SK-N-SH (cell line): ENCODE data around the gene IPO11. TPM values are rescaled to one million over a fixed set of nuclear protein-coding genes. Genes with fewer than 3 reads are reported as not detected.

ENCODE experiments used
- CTCF ChIA-PET: fragments of 300-600, 350-600 bp; formaldehyde crosslinking; extraction: SDS; loops from one replicate; lab custom pipeline; 2021; lab: Yijun Ruan, JAX
- POLR2A ChIA-PET: fragments of 350-600 bp; sonication (Branson Sonifier 250); formaldehyde crosslinking; extraction: SDS; loops from one replicate; lab custom pipeline; 2020; ENCODE audit warnings: antibody characterized with exemption, inconsistent platforms; lab: Yijun Ruan, JAX
- DNase-seq: peaks from one replicate; pipeline ENCODE4 v3.0.0; 2012
- H2AFZ ChIP-seq: fragments of 200-600 bp; sonication (generic); 2 replicates; pipeline ENCODE4 v1.8.1; 2016; ENCODE audit warnings: antibody characterized with exemption, mild to moderate bottlenecking, low read depth
- H3F3A ChIP-seq: fragments of 200-600 bp; sonication (generic); replicated peaks from 2 replicates; pipeline ENCODE3; 2016; ENCODE audit warnings: antibody characterized with exemption, mild to moderate bottlenecking; ENCODE audit not compliant: insufficient read depth
- H3K27ac ChIP-seq, 2 experiments: fragments of 200-500 bp in 1 of 2; fragments of 200-600 bp in 1 of 2; sonication (Bioruptor generic) in 1 of 2; sonication (generic), shearing (Covaris generic) in 1 of 2; 2 replicates each; pipeline versions ENCODE4 v1.5.1 to v1.6.1; 2014 to 2016; ENCODE audit warnings: low read depth in 2 of 2, inconsistent platforms in 1 of 2, low read length in 1 of 2, mild to moderate bottlenecking in 1 of 2, mixed read lengths in 1 of 2
- H3K27me3 ChIP-seq: fragments of 200-600 bp; sonication (generic), shearing (Covaris generic); 2 replicates; pipeline ENCODE4 v1.6.1; 2016; ENCODE audit warnings: mixed run types; ENCODE audit not compliant: insufficient read depth
- H3K36me3 ChIP-seq, 2 experiments: fragments of 200-500 bp in 1 of 2; fragments of 200-600 bp in 1 of 2; sonication (Bioruptor generic) in 1 of 2; sonication (generic) in 1 of 2; replicated peaks in 1 of 2; 2 replicates each; pipeline versions ENCODE3 to v1.5.1; 2014 to 2016; ENCODE audit warnings: low read length in 1 of 2, mild to moderate bottlenecking in 1 of 2; ENCODE audit not compliant: insufficient read depth in 2 of 2, control insufficient read depth in 1 of 2
- H3K4me1 ChIP-seq, 2 experiments: fragments of 200-500 bp in 1 of 2; fragments of 200-600 bp in 1 of 2; sonication (Bioruptor generic) in 1 of 2; sonication (generic), shearing (Covaris generic) in 1 of 2; 2 replicates each; pipeline versions ENCODE4 v1.5.1 to v1.6.1; 2014 to 2016; ENCODE audit warnings: low read depth in 1 of 2, low read length in 1 of 2, mixed run types in 1 of 2; ENCODE audit not compliant: insufficient read depth in 2 of 2, control insufficient read depth in 1 of 2
- H3K4me2 ChIP-seq: fragments of 200-600 bp; sonication (generic), shearing (Covaris generic); 2 replicates; pipeline ENCODE4 v1.6.1; 2017; ENCODE audit warnings: mixed run types
- H3K4me3 ChIP-seq, 2 experiments: fragments of 200-500 bp in 1 of 2; fragments of 200-600 bp in 1 of 2; sonication (Bioruptor generic) in 1 of 2; sonication (generic), shearing (Covaris generic) in 1 of 2; 2 replicates each; pipeline versions ENCODE4 v1.5.1 to v1.8.1; 2014 to 2016; ENCODE audit warnings: low read depth in 2 of 2, inconsistent platforms in 1 of 2, low read length in 1 of 2, mild to moderate bottlenecking in 1 of 2, mixed read lengths in 1 of 2, moderate library complexity in 1 of 2
- H3K79me2 ChIP-seq: fragments of 200-600 bp; sonication (generic); 2 replicates; pipeline ENCODE4 v1.8.1; 2017; ENCODE audit warnings: mild to moderate bottlenecking; ENCODE audit not compliant: insufficient read depth
- H3K9ac ChIP-seq: fragments of 200-600 bp; sonication (generic); 2 replicates; pipeline ENCODE4 v1.6.1; 2017; ENCODE audit warnings: mixed run types
- H3K9me2 ChIP-seq: fragments of 200-600 bp; sonication (generic); 2 replicates; pipeline ENCODE4 v1.6.1; 2017; ENCODE audit warnings: mixed run types
- H3K9me3 ChIP-seq: fragments of 200-600 bp; sonication (generic); 2 replicates; pipeline ENCODE4 v1.6.1; 2017; ENCODE audit warnings: mixed run types, mild to moderate bottlenecking, moderate library complexity
- H4K20me1 ChIP-seq: fragments of 200-600 bp; sonication (generic); 2 replicates; pipeline ENCODE4 v1.6.1; 2017; ENCODE audit warnings: mild to moderate bottlenecking, mixed run types; ENCODE audit not compliant: insufficient read depth
- EP300 ChIP-seq, 2 experiments: IDR thresholded peaks; 2 replicates each; pipeline versions ENCODE4 v1.4.0 to v1.6.1; 2012; ENCODE audit warnings: borderline replicate concordance in 1 of 2, low read depth in 1 of 2, low read length in 1 of 2
- FOSL2 ChIP-seq: IDR thresholded peaks from 2 replicates; pipeline ENCODE4 v1.4.0; 2012; ENCODE audit warnings: low read depth, mild to moderate bottlenecking, moderate library complexity, borderline replicate concordance
- FOXJ3 ChIP-seq: sonication (generic); formaldehyde crosslinking; IDR thresholded peaks from 2 replicates; pipeline ENCODE4 v1.5.1; 2020; ENCODE audit warnings: mild to moderate bottlenecking, missing genetic modification reagents
- GATA2 ChIP-seq: sonication (generic); formaldehyde crosslinking; IDR thresholded peaks from 2 replicates; pipeline ENCODE4 v1.5.0; 2020; ENCODE audit warnings: mild to moderate bottlenecking, missing genetic modification reagents
- RFX5 ChIP-seq: IDR thresholded peaks from 2 replicates; pipeline ENCODE4 v1.6.1; 2012; ENCODE audit warnings: mild to moderate bottlenecking, improper control_type of control experiment, low read length
- RXRA ChIP-seq: IDR thresholded peaks from 2 replicates; pipeline ENCODE4 v1.4.0; 2012; ENCODE audit warnings: low read depth, mild to moderate bottlenecking, borderline replicate concordance
- TEAD4 ChIP-seq: IDR thresholded peaks from 2 replicates; pipeline ENCODE4 v1.4.0; 2012; ENCODE audit warnings: mild to moderate bottlenecking, borderline replicate concordance; ENCODE audit not compliant: insufficient read depth
- WGBS: methylation state at CpG from one replicate; pipeline ENCODE4 v1.1.6; 2017; ENCODE audit warnings: low lambda C conversion rate; 5-methylcytosine and 5-hydroxymethylcytosine counted together
- polyA plus RNA-seq, 3 experiments: library from polyadenylated mRNA; depleted of rRNA; stranded (reverse); fragments of >200 nt; gene quantifications; 2 replicates each; pipeline ENCODE4 v1.2.3, GENCODE V29; 2012
- TF ChIP-seq, protein P1 (sequence below): fragments of 150-350 bp; IDR thresholded peaks from 2 replicates; pipeline ENCODE4 v1.6.1; 2017; ENCODE audit warnings: antibody characterized with exemption, low read length, low read depth, borderline replicate concordance
- TF ChIP-seq, protein P2 (sequence below): fragments of 200-600 bp; sonication (generic); IDR thresholded peaks from 2 replicates; pipeline ENCODE4 v1.6.1; 2017; ENCODE audit warnings: antibody characterized with exemption, mild to moderate bottlenecking, moderate library complexity
- TF ChIP-seq, protein P3 (sequence below): IDR thresholded peaks from 2 replicates; pipeline ENCODE4 v1.4.0; 2012; ENCODE audit warnings: low read depth, borderline replicate concordance
- TF ChIP-seq, protein P4 (sequence below): fragments of 150-350 bp; IDR thresholded peaks from 2 replicates; pipeline ENCODE4 v1.6.1; 2016; ENCODE audit warnings: mild to moderate bottlenecking, low read depth, low read length
- TF ChIP-seq, protein P5 (sequence below): IDR thresholded peaks from 2 replicates; pipeline ENCODE4 v1.6.1; 2012; ENCODE audit warnings: mild to moderate bottlenecking, low read depth, low read length, moderate library complexity

The IPO11 gene
- polyA plus RNA-seq, 1 of the 3 experiments (the other 2 are of a cell fraction): 8.1 TPM

DNA sequence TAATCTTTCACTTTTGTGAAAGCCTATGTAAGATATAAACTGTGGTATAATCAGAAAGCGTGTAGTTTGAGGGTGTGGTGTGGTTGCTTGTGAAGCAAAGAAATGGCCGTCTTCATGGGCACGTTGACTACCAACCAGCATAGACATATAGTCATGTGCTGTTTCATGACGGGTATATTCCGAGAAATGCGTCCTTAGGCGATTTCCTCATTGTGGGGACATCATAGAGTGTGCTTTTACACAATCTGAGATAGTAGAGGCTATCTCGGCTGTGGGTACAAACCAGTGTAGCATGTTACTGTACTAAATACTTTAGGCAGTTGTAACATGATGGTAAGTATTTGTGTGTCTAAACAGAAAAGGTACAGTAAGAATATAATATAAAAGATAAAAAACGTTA is 86.4 kb downstream of the IPO11 start:
- 94% methylated on average over 9 of the region's 9 CpGs for WGBS
- no peaks in the 10 kb centered on the region for H3F3A ChIP-seq
- no peak overlapping the region for H3K27ac ChIP-seq
- H3K36me3 ChIP-seq: peaks cover 27 to 37% of the 10 kb centered on the region in 2 experiments
- no peak overlapping the region for H3K4me2 ChIP-seq
- H3K4me1 ChIP-seq: no peaks in the 10 kb centered on the region
- no peaks in the 10 kb centered on the region for H3K9me3 ChIP-seq
- POLR2A ChIA-PET: no interaction called here
- no peaks in the 10 kb centered on the region for H3K9me2 ChIP-seq
- H4K20me1 ChIP-seq: no peaks in the 10 kb centered on the region
- no peaks in the 10 kb centered on the region for H3K79me2 ChIP-seq
- TF ChIP-seq, protein P1, sequence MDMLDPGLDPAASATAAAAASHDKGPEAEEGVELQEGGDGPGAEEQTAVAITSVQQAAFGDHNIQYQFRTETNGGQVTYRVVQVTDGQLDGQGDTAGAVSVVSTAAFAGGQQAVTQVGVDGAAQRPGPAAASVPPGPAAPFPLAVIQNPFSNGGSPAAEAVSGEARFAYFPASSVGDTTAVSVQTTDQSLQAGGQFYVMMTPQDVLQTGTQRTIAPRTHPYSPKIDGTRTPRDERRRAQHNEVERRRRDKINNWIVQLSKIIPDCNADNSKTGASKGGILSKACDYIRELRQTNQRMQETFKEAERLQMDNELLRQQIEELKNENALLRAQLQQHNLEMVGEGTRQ: no peak
- TF ChIP-seq EP300 (IDR thresholded peaks at IDR 0.05; ENCODE audit: borderline replicate concordance in 1 of 2, low read depth in 1 of 2, low read length in 1 of 2) (no peak), RXRA (no peak), FOXJ3 (no peak), GATA2 (CRISPR knock-in tag) (no peak), TEAD4 (no peak), FOSL2 (no peak), RFX5 (no peak)
- TF ChIP-seq, protein P2, sequence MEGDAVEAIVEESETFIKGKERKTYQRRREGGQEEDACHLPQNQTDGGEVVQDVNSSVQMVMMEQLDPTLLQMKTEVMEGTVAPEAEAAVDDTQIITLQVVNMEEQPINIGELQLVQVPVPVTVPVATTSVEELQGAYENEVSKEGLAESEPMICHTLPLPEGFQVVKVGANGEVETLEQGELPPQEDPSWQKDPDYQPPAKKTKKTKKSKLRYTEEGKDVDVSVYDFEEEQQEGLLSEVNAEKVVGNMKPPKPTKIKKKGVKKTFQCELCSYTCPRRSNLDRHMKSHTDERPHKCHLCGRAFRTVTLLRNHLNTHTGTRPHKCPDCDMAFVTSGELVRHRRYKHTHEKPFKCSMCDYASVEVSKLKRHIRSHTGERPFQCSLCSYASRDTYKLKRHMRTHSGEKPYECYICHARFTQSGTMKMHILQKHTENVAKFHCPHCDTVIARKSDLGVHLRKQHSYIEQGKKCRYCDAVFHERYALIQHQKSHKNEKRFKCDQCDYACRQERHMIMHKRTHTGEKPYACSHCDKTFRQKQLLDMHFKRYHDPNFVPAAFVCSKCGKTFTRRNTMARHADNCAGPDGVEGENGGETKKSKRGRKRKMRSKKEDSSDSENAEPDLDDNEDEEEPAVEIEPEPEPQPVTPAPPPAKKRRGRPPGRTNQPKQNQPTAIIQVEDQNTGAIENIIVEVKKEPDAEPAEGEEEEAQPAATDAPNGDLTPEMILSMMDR: no peak
- TF ChIP-seq, protein P3, sequence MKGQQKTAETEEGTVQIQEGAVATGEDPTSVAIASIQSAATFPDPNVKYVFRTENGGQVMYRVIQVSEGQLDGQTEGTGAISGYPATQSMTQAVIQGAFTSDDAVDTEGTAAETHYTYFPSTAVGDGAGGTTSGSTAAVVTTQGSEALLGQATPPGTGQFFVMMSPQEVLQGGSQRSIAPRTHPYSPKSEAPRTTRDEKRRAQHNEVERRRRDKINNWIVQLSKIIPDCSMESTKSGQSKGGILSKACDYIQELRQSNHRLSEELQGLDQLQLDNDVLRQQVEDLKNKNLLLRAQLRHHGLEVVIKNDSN: no peak
- TF ChIP-seq, protein P4, sequence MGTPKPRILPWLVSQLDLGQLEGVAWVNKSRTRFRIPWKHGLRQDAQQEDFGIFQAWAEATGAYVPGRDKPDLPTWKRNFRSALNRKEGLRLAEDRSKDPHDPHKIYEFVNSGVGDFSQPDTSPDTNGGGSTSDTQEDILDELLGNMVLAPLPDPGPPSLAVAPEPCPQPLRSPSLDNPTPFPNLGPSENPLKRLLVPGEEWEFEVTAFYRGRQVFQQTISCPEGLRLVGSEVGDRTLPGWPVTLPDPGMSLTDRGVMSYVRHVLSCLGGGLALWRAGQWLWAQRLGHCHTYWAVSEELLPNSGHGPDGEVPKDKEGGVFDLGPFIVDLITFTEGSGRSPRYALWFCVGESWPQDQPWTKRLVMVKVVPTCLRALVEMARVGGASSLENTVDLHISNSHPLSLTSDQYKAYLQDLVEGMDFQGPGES: no peak
- TF ChIP-seq, protein P5, sequence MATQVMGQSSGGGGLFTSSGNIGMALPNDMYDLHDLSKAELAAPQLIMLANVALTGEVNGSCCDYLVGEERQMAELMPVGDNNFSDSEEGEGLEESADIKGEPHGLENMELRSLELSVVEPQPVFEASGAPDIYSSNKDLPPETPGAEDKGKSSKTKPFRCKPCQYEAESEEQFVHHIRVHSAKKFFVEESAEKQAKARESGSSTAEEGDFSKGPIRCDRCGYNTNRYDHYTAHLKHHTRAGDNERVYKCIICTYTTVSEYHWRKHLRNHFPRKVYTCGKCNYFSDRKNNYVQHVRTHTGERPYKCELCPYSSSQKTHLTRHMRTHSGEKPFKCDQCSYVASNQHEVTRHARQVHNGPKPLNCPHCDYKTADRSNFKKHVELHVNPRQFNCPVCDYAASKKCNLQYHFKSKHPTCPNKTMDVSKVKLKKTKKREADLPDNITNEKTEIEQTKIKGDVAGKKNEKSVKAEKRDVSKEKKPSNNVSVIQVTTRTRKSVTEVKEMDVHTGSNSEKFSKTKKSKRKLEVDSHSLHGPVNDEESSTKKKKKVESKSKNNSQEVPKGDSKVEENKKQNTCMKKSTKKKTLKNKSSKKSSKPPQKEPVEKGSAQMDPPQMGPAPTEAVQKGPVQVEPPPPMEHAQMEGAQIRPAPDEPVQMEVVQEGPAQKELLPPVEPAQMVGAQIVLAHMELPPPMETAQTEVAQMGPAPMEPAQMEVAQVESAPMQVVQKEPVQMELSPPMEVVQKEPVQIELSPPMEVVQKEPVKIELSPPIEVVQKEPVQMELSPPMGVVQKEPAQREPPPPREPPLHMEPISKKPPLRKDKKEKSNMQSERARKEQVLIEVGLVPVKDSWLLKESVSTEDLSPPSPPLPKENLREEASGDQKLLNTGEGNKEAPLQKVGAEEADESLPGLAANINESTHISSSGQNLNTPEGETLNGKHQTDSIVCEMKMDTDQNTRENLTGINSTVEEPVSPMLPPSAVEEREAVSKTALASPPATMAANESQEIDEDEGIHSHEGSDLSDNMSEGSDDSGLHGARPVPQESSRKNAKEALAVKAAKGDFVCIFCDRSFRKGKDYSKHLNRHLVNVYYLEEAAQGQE: no peak
- no peak for DNase-seq
- CTCF ChIA-PET: no interaction called here
- no peaks in the 10 kb centered on the region for H3K27me3 ChIP-seq
- no peak overlapping the region for H3K4me3 ChIP-seq
- H2AFZ ChIP-seq: no peak overlapping the region
- H3K9ac ChIP-seq: no peak overlapping the region
